ENCODE results near the gene SUSD4. TPM values are rescaled to one million over a fixed set of nuclear protein-coding genes. Genes with fewer than 3 reads are reported as not detected.

The SUSD4 gene
- total RNA-seq, 1 donor from 2014 or later, result 26.3 TPM

DNA sequence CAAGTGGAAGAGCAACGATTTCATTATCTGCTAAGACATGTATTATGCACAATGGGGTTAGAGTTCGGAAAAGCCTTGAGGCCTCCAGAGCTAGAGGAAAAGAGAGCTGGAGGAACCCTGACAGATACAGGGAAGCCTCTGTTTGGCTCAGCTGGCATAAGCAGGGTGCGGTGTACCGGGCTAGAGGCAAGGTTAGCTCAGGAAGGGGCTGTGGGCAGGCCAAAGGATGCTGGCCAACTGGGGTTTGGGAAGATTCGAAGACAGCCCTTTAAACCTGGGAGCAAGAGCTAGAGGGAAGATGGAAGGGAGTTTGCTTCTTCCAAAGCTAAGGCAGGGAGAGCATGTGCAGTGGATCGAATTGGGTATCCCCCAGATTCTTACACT lies 113.4 kb downstream of the SUSD4 start:
- TF ChIP-seq, protein P1, sequence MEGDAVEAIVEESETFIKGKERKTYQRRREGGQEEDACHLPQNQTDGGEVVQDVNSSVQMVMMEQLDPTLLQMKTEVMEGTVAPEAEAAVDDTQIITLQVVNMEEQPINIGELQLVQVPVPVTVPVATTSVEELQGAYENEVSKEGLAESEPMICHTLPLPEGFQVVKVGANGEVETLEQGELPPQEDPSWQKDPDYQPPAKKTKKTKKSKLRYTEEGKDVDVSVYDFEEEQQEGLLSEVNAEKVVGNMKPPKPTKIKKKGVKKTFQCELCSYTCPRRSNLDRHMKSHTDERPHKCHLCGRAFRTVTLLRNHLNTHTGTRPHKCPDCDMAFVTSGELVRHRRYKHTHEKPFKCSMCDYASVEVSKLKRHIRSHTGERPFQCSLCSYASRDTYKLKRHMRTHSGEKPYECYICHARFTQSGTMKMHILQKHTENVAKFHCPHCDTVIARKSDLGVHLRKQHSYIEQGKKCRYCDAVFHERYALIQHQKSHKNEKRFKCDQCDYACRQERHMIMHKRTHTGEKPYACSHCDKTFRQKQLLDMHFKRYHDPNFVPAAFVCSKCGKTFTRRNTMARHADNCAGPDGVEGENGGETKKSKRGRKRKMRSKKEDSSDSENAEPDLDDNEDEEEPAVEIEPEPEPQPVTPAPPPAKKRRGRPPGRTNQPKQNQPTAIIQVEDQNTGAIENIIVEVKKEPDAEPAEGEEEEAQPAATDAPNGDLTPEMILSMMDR (IDR thresholded peaks at IDR 0.05), result no peak
- no peak for TF ChIP-seq POLR2AphosphoS5 (IDR thresholded peaks at IDR 0.05; ENCODE audit: insufficient read depth in 1 of 2, low read depth in 1 of 2)
- TF ChIP-seq POLR2A (IDR thresholded peaks at IDR 0.05), result no peak
- Histone ChIP-seq H3K27ac (no peak overlapping the region), H3K4me3 (no peak overlapping the region), H3K9me3 (no peaks in the 10 kb centered on the region), H3K4me1 (no peaks in the 10 kb centered on the region), H3K36me3 (no peaks in the 10 kb centered on the region), H3K27me3 (no peaks in the 10 kb centered on the region)
- intact Hi-C loops (cut with DNase I), result no loop called here
- DNase-seq (ENCODE audit: extremely low spot score in 2 of 2), result peak; percentile 37 to 58

DNA sequence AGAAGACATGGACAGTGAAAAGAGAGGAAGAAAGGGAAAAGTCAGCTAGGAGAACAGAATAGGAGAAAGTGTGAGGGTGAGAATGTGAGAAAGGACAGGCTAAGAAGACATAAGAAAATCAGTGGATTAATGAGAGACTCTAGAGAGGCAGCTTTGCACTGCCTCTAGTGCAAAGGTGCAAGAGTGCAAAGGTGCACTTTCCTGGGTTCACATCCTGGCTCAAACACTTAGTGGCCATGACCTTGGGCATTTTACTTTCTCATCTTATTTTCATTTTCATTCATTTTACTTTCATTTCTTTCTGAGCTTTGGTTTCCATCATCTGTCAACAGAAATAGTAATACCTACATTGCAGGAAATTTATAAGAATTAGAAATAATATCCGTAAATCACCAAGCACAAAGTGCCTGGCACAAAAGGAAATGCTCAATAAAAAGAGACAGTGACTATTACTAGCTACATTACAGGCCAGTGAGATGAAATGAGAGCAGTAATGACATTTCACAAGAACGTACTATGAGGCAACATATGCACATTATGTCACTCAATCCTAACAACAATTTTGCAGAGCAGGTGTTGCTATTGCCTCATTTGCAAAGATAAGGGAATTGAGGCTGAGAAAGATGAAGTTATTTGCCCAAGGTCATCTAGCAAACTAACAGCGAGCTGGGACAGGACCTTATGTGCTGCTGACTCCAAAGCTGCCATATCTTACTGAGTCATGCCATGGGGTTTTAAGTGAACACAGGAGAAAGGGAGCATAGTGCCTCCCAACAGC lies 113.9 kb downstream of the SUSD4 start:
- no peaks in the 10 kb centered on the region for H3K36me3 ChIP-seq
- H3K9me3 ChIP-seq, result no peaks in the 10 kb centered on the region
- no peaks in the 10 kb centered on the region for H3K4me1 ChIP-seq
- peak in 1 of 2 donors; percentile 28 for DNase-seq (ENCODE audit: extremely low spot score in 2 of 2)
- H3K4me3 ChIP-seq, result no peak overlapping the region
- no peak for TF ChIP-seq POLR2A (IDR thresholded peaks at IDR 0.05)
- TF ChIP-seq, protein P1 (IDR thresholded peaks at IDR 0.05), result no peak
- peak in 1 of 2 donors; percentile 24 for TF ChIP-seq POLR2AphosphoS5 (IDR thresholded peaks at IDR 0.05; ENCODE audit: insufficient read depth in 1 of 2, low read depth in 1 of 2)
- H3K27ac ChIP-seq, result no peak overlapping the region
- H3K27me3 ChIP-seq, result no peaks in the 10 kb centered on the region
- intact Hi-C loops (cut with DNase I), result no loop called here

DNA sequence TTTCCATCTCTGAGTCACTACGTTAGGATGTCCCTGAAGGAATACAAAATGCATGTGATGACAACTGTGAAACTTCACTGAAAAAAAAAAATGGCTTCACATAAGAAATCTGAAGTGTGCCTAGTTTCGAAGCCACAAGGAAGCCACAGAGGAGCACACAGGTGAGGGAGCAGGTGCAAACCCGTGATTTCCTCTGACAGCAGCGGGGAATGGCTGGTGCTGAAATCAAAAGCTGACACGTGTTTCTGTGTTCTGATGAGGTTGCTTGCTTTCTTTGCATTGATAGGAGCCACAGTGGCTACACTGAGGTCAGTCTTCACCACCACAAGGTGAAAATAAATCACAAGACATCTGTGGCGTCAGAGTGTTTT lies 115.2 kb downstream of the SUSD4 start:
- Histone ChIP-seq H3K4me3 (no peak overlapping the region), H3K27ac (no peak overlapping the region), H3K9me3 (no peaks in the 10 kb centered on the region), H3K4me1 (no peaks in the 10 kb centered on the region), H3K36me3 (no peaks in the 10 kb centered on the region), H3K27me3 (no peaks in the 10 kb centered on the region)
- peak in 1 of 2 donors; percentile 28 for DNase-seq (ENCODE audit: extremely low spot score in 2 of 2)
- intact Hi-C loops (cut with DNase I), result no loop called here
- TF ChIP-seq, protein P1 (IDR thresholded peaks at IDR 0.05), result no peak
- TF ChIP-seq POLR2AphosphoS5 (IDR thresholded peaks at IDR 0.05; ENCODE audit: insufficient read depth in 1 of 2, low read depth in 1 of 2) (no peak), POLR2A (IDR thresholded peaks at IDR 0.05) (no peak)

DNA sequence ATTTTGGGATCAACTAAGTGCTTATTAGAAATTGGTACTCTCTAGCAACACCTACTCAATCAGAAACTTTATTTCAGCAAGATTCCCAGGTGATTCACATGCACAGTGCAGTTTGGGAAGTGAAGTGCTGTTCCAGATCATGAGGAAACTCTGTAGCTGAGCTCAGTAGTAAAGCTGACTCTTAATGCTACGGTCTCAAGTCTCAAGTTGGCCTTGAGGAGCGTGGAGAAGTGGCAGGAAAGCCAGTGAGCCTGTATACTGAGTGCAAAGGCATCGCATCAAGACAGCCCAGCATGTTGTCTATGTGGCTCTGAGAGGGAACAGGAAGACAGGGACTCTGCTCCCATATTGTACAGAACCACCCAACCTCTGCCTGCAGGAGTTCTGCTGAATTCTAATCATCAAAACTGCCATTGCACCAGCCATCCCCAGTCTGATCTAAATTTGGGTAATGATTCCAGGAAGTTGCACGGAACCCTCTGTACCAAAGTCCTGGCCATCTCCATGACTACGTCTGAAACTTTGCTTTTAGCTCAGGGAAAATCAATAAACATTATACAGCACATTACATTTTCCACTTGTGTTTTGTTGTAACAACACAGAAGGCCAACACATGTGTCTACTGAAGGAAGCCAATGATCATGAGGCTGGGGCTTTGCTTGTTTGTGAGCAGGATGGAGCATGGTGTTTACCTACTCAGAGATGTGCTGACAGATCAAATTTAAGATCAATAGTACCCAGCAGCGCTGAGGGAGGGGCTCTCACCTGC lies 115.8 kb downstream of the SUSD4 start:
- no peak overlapping the region for H3K4me3 ChIP-seq
- no peak overlapping the region for H3K27ac ChIP-seq
- H3K4me1 ChIP-seq, result no peaks in the 10 kb centered on the region
- peak; percentile 52 to 82 for DNase-seq (ENCODE audit: extremely low spot score in 2 of 2)
- intact Hi-C loops (cut with DNase I), result no loop called here
- no peaks in the 10 kb centered on the region for H3K9me3 ChIP-seq
- TF ChIP-seq POLR2A (IDR thresholded peaks at IDR 0.05) (no peak), POLR2AphosphoS5 (IDR thresholded peaks at IDR 0.05; ENCODE audit: insufficient read depth in 1 of 2, low read depth in 1 of 2) (no peak)
- TF ChIP-seq, protein P1 (IDR thresholded peaks at IDR 0.05), result no peak
- no peaks in the 10 kb centered on the region for H3K27me3 ChIP-seq
- no peaks in the 10 kb centered on the region for H3K36me3 ChIP-seq
